Subcutaneous abdominal adipose tissue (tissue), 5 donors: Measurements from ENCODE around the gene BLZF1.

Experiments
- H3K27ac ChIP-seq: one replicate; pipeline ENCODE4 v1.7.0; 2013; ENCODE audit warnings: low read depth, mild to moderate bottlenecking, inconsistent platforms, low read length, moderate library complexity
- H3K27me3 ChIP-seq, 5 donors: one replicate each; pipeline ENCODE4 v1.7.0; 2013; ENCODE audit warnings: low read length in 5 of 5, inconsistent platforms in 1 of 5; ENCODE audit not compliant: control insufficient read depth in 5 of 5, insufficient read depth in 4 of 5
- H3K36me3 ChIP-seq, 5 donors: one replicate each; pipeline ENCODE4 v1.7.0; 2013; ENCODE audit warnings: low read length in 5 of 5; ENCODE audit not compliant: control insufficient read depth in 5 of 5, insufficient read depth in 5 of 5
- H3K4me1 ChIP-seq, 5 donors: one replicate each; pipeline ENCODE4 v1.7.0; 2013; ENCODE audit warnings: low read length in 5 of 5, mild to moderate bottlenecking in 3 of 5, moderate library complexity in 1 of 5; ENCODE audit not compliant: control insufficient read depth in 5 of 5, insufficient read depth in 5 of 5
- H3K4me3 ChIP-seq, 5 donors: one replicate each; pipeline ENCODE4 v1.7.0; 2013; ENCODE audit warnings: low read length in 5 of 5, low read depth in 1 of 5
- H3K9ac ChIP-seq, 5 donors: one replicate each; pipeline ENCODE4 v1.7.0; 2013; ENCODE audit warnings: low read length in 5 of 5, mild to moderate bottlenecking in 4 of 5, moderate library complexity in 3 of 5
- H3K9me3 ChIP-seq, 5 donors: one replicate each; pipeline ENCODE4 v1.7.0; 2013; ENCODE audit warnings: low read length in 5 of 5; ENCODE audit not compliant: control insufficient read depth in 5 of 5
- donor health status: healthy.
- donor health status: healthy.
- donor health status: healthy.
- donor health status: healthy.
- donor health status: healthy.

BLZF1 gene

GRCh38 chr1:169348383-169349036, 19.5 kb upstream of the BLZF1 start:
- Histone ChIP-seq H3K4me3 (no peak overlapping the region), H3K27ac (no peak overlapping the region), H3K36me3 (no peaks in the 10 kb centered on the region), H3K27me3 (no peaks in the 10 kb centered on the region), H3K9ac (no peak overlapping the region), H3K9me3 (no peaks in the 10 kb centered on the region), H3K4me1 (no peaks in the 10 kb centered on the region)

- no peaks in the 10 kb centered on the region for H3K4me1 ChIP-seq
- H3K27ac ChIP-seq: no peak overlapping the region
- no peak overlapping the region for H3K9ac ChIP-seq
- H3K4me3 ChIP-seq: no peak overlapping the region
- H3K36me3 ChIP-seq: peaks cover 0 to 2% (median 0%) of the 10 kb centered on the region in 5 donors
- H3K27me3 ChIP-seq: no peaks in the 10 kb centered on the region
- H3K9me3 ChIP-seq: no peaks in the 10 kb centered on the region
Measured at GRCh38 chr1:169360415-169360814, 7.6 kb upstream of the BLZF1 start.

GRCh38 chr1:169361281-169361680, 6.7 kb upstream of the BLZF1 start:
- H3K9me3 ChIP-seq: no peaks in the 10 kb centered on the region
- peaks cover 0 to 2% (median 0%) of the 10 kb centered on the region in 5 donors for H3K36me3 ChIP-seq
- H3K4me1 ChIP-seq: no peaks in the 10 kb centered on the region
- no peak overlapping the region for H3K4me3 ChIP-seq
- no peaks in the 10 kb centered on the region for H3K27me3 ChIP-seq
- no peak overlapping the region for H3K9ac ChIP-seq
- no peak overlapping the region for H3K27ac ChIP-seq

GRCh38 chr1:169363046-169363730, 4.8 kb upstream of the BLZF1 start:
- Histone ChIP-seq H3K9me3 (no peaks in the 10 kb centered on the region), H3K27ac (no peak overlapping the region), H3K9ac (no peak overlapping the region), H3K36me3 (peaks cover 0 to 2% (median 0%) of the 10 kb centered on the region in 5 donors), H3K27me3 (no peaks in the 10 kb centered on the region), H3K4me1 (peaks cover 0 to 10% (median 8%) of the 10 kb centered on the region in 5 donors), H3K4me3 (no peak overlapping the region)

GRCh38 chr1:169364948-169365347, 3.0 kb upstream of the BLZF1 start:
- H3K36me3 ChIP-seq: peaks cover 0 to 3% (median 3%) of the 10 kb centered on the region in 5 donors
- no peaks in the 10 kb centered on the region for H3K27me3 ChIP-seq
- H3K9me3 ChIP-seq: no peaks in the 10 kb centered on the region
- no peak overlapping the region for H3K27ac ChIP-seq
- no peak overlapping the region for H3K4me3 ChIP-seq
- H3K9ac ChIP-seq: no peak overlapping the region
- H3K4me1 ChIP-seq: peaks cover 0 to 21% (median 17%) of the 10 kb centered on the region in 5 donors

- Histone ChIP-seq H3K9me3 (no peaks in the 10 kb centered on the region), H3K36me3 (peaks cover 2 to 24% (median 9%) of the 10 kb centered on the region in 5 donors), H3K4me1 (peaks cover 0 to 21% (median 17%) of the 10 kb centered on the region in 5 donors), H3K9ac (peak overlapping the region in 4 of 5 donors; percentile 9 to 93 (median 70)), H3K4me3 (peak overlapping the region; percentile 71 to 99 (median 86)), H3K27me3 (no peaks in the 10 kb centered on the region), H3K27ac (peak overlapping the region; percentile 88)
Measured at GRCh38 chr1:169367096-169367685, 804 bp upstream of the BLZF1 start.

GRCh38 chr1:169368406-169368769, 393 bp downstream of the BLZF1 start:
- H3K4me1 ChIP-seq: peaks cover 0 to 21% (median 17%) of the 10 kb centered on the region in 5 donors
- no peaks in the 10 kb centered on the region for H3K9me3 ChIP-seq
- peaks cover 4 to 32% (median 19%) of the 10 kb centered on the region in 5 donors for H3K36me3 ChIP-seq
- peak overlapping the region; percentile 82 to 97 (median 93) for H3K9ac ChIP-seq
- no peaks in the 10 kb centered on the region for H3K27me3 ChIP-seq
- H3K27ac ChIP-seq: peak overlapping the region; percentile 88
- peak overlapping the region; percentile 71 to 99 (median 86) for H3K4me3 ChIP-seq

GRCh38 chr1:169371404-169371803, 3.4 kb downstream of the BLZF1 start:
- no peak overlapping the region for H3K27ac ChIP-seq
- no peak overlapping the region for H3K9ac ChIP-seq
- no peaks in the 10 kb centered on the region for H3K9me3 ChIP-seq
- H3K4me1 ChIP-seq: peaks cover 0 to 21% (median 17%) of the 10 kb centered on the region in 5 donors
- H3K36me3 ChIP-seq: peaks cover 7 to 37% (median 20%) of the 10 kb centered on the region in 5 donors
- no peak overlapping the region for H3K4me3 ChIP-seq
- no peaks in the 10 kb centered on the region for H3K27me3 ChIP-seq

- Histone ChIP-seq H3K27me3 (no peaks in the 10 kb centered on the region), H3K9ac (no peak overlapping the region), H3K4me1 (no peaks in the 10 kb centered on the region), H3K36me3 (peaks cover 55 to 79% (median 60%) of the 10 kb centered on the region in 5 donors), H3K4me3 (no peak overlapping the region), H3K9me3 (no peaks in the 10 kb centered on the region), H3K27ac (no peak overlapping the region)
Measured at GRCh38 chr1:169381162-169381561, 13.2 kb downstream of the BLZF1 start.

- Histone ChIP-seq H3K9me3 (no peaks in the 10 kb centered on the region), H3K4me3 (no peak overlapping the region), H3K9ac (no peak overlapping the region), H3K36me3 (peaks cover 52 to 76% (median 56%) of the 10 kb centered on the region in 5 donors), H3K4me1 (no peaks in the 10 kb centered on the region), H3K27me3 (no peaks in the 10 kb centered on the region), H3K27ac (no peak overlapping the region)
Measured at GRCh38 chr1:169383449-169383848, 15.5 kb downstream of the BLZF1 start.
